ENCODE results near the gene EPC2. TPM values are rescaled to one million over a fixed set of nuclear protein-coding genes. Genes with fewer than 3 reads are reported as not detected.
"Not testable (repeated sequence)": the region's sequence is repeated elsewhere in the genome, so short reads cannot be mapped to it uniquely, and the experiment has no call there.

Gene EPC2
- total and polyA plus RNA-seq, 2 donors: 14.8 to 22.1 TPM

- not testable (repeated sequence) for H3K27me3 ChIP-seq (ENCODE audit: control insufficient read depth in 2 of 2, insufficient read depth in 1 of 2, low read length in 1 of 2); DNase-seq (ENCODE audit: low read depth in 6 of 9, low spot score in 9 of 9); H3K9me3 ChIP-seq (ENCODE audit: control insufficient read depth in 2 of 2, insufficient read depth in 1 of 2, low read length in 1 of 2); H3K27ac ChIP-seq (ENCODE audit: low read depth in 1 of 2, low read length in 1 of 2); H3K36me3 ChIP-seq (ENCODE audit: control insufficient read depth in 2 of 2, insufficient read depth in 2 of 2, low read length in 1 of 2); H3K4me3 ChIP-seq (ENCODE audit: low read length in 2 of 2); H3K4me1 ChIP-seq (ENCODE audit: control insufficient read depth in 2 of 2, insufficient read depth in 2 of 2, low read length in 2 of 2)
- WGBS: 97% methylated on average over 31 of the region's 31 CpGs
These were observed 34.0 kb downstream of the EPC2 start for GRCh38 chr2:148678302-148679179.

GRCh38 chr2:148680462-148680861 lies 35.9 kb downstream of the EPC2 start:
- H3K4me3 ChIP-seq (ENCODE audit: low read length in 2 of 2): no peak overlapping the region
- no peaks in the 10 kb centered on the region for H3K36me3 ChIP-seq (ENCODE audit: control insufficient read depth in 2 of 2, insufficient read depth in 2 of 2, low read length in 1 of 2)
- no peak overlapping the region for H3K27ac ChIP-seq (ENCODE audit: low read depth in 1 of 2, low read length in 1 of 2)
- H3K27me3 ChIP-seq (ENCODE audit: control insufficient read depth in 2 of 2, insufficient read depth in 1 of 2, low read length in 1 of 2): no peaks in the 10 kb centered on the region
- H3K9me3 ChIP-seq (ENCODE audit: control insufficient read depth in 2 of 2, insufficient read depth in 1 of 2, low read length in 1 of 2): no peaks in the 10 kb centered on the region
- 96% methylated on average over 3 of the region's 3 CpGs for WGBS
- no peaks in the 10 kb centered on the region for H3K4me1 ChIP-seq (ENCODE audit: control insufficient read depth in 2 of 2, insufficient read depth in 2 of 2, low read length in 2 of 2)
- no peak for DNase-seq (ENCODE audit: low read depth in 6 of 9, low spot score in 9 of 9)

GRCh38 chr2:148681443-148681842 lies 36.9 kb downstream of the EPC2 start:
- no peaks in the 10 kb centered on the region for H3K9me3 ChIP-seq (ENCODE audit: control insufficient read depth in 2 of 2, insufficient read depth in 1 of 2, low read length in 1 of 2)
- no peaks in the 10 kb centered on the region for H3K4me1 ChIP-seq (ENCODE audit: control insufficient read depth in 2 of 2, insufficient read depth in 2 of 2, low read length in 2 of 2)
- no peaks in the 10 kb centered on the region for H3K27me3 ChIP-seq (ENCODE audit: control insufficient read depth in 2 of 2, insufficient read depth in 1 of 2, low read length in 1 of 2)
- H3K4me3 ChIP-seq (ENCODE audit: low read length in 2 of 2): no peak overlapping the region
- no peak overlapping the region for H3K27ac ChIP-seq (ENCODE audit: low read depth in 1 of 2, low read length in 1 of 2)
- DNase-seq (ENCODE audit: low read depth in 6 of 9, low spot score in 9 of 9): no peak
- WGBS: 99% methylated on average over 5 of the region's 5 CpGs
- no peaks in the 10 kb centered on the region for H3K36me3 ChIP-seq (ENCODE audit: control insufficient read depth in 2 of 2, insufficient read depth in 2 of 2, low read length in 1 of 2)

GRCh38 chr2:148681862-148682261 lies 37.3 kb downstream of the EPC2 start:
- not testable (repeated sequence) for H3K27ac ChIP-seq (ENCODE audit: low read depth in 1 of 2, low read length in 1 of 2); H3K4me1 ChIP-seq (ENCODE audit: control insufficient read depth in 2 of 2, insufficient read depth in 2 of 2, low read length in 2 of 2); DNase-seq (ENCODE audit: low read depth in 6 of 9, low spot score in 9 of 9); H3K9me3 ChIP-seq (ENCODE audit: control insufficient read depth in 2 of 2, insufficient read depth in 1 of 2, low read length in 1 of 2); H3K36me3 ChIP-seq (ENCODE audit: control insufficient read depth in 2 of 2, insufficient read depth in 2 of 2, low read length in 1 of 2); H3K4me3 ChIP-seq (ENCODE audit: low read length in 2 of 2); H3K27me3 ChIP-seq (ENCODE audit: control insufficient read depth in 2 of 2, insufficient read depth in 1 of 2, low read length in 1 of 2)
- WGBS: 96% methylated on average over 5 of the region's 6 CpGs

GRCh38 chr2:148684507-148684906 lies 40.0 kb downstream of the EPC2 start:
- Histone ChIP-seq H3K9me3 (ENCODE audit: control insufficient read depth in 2 of 2, insufficient read depth in 1 of 2, low read length in 1 of 2) (no peaks in the 10 kb centered on the region), H3K36me3 (ENCODE audit: control insufficient read depth in 2 of 2, insufficient read depth in 2 of 2, low read length in 1 of 2) (no peaks in the 10 kb centered on the region), H3K4me1 (ENCODE audit: control insufficient read depth in 2 of 2, insufficient read depth in 2 of 2, low read length in 2 of 2) (no peaks in the 10 kb centered on the region), H3K27me3 (ENCODE audit: control insufficient read depth in 2 of 2, insufficient read depth in 1 of 2, low read length in 1 of 2) (no peaks in the 10 kb centered on the region), H3K27ac (ENCODE audit: low read depth in 1 of 2, low read length in 1 of 2) (peak overlapping the region in 1 of 2 donors; percentile 18), H3K4me3 (ENCODE audit: low read length in 2 of 2) (no peak overlapping the region)
- DNase-seq (ENCODE audit: low read depth in 6 of 9, low spot score in 9 of 9): no peak
- WGBS: 98% methylated on average over 6 of the region's 6 CpGs

GRCh38 chr2:148687543-148687942 lies 43.0 kb downstream of the EPC2 start:
- H3K9me3 ChIP-seq (ENCODE audit: control insufficient read depth in 2 of 2, insufficient read depth in 1 of 2, low read length in 1 of 2): no peaks in the 10 kb centered on the region
- H3K36me3 ChIP-seq (ENCODE audit: control insufficient read depth in 2 of 2, insufficient read depth in 2 of 2, low read length in 1 of 2): peaks cover 4 to 17% of the 10 kb centered on the region in 2 donors
- no peak for DNase-seq (ENCODE audit: low read depth in 6 of 9, low spot score in 9 of 9)
- H3K27me3 ChIP-seq (ENCODE audit: control insufficient read depth in 2 of 2, insufficient read depth in 1 of 2, low read length in 1 of 2): no peaks in the 10 kb centered on the region
- H3K4me1 ChIP-seq (ENCODE audit: control insufficient read depth in 2 of 2, insufficient read depth in 2 of 2, low read length in 2 of 2): no peaks in the 10 kb centered on the region
- 95% methylated on average over 3 of the region's 3 CpGs for WGBS
- H3K27ac ChIP-seq (ENCODE audit: low read depth in 1 of 2, low read length in 1 of 2): no peak overlapping the region
- H3K4me3 ChIP-seq (ENCODE audit: low read length in 2 of 2): no peak overlapping the region

GRCh38 chr2:148688011-148688410 lies 43.5 kb downstream of the EPC2 start:
- not testable (repeated sequence) for H3K4me3 ChIP-seq (ENCODE audit: low read length in 2 of 2); H3K9me3 ChIP-seq (ENCODE audit: control insufficient read depth in 2 of 2, insufficient read depth in 1 of 2, low read length in 1 of 2); DNase-seq (ENCODE audit: low read depth in 6 of 9, low spot score in 9 of 9); H3K4me1 ChIP-seq (ENCODE audit: control insufficient read depth in 2 of 2, insufficient read depth in 2 of 2, low read length in 2 of 2); H3K27me3 ChIP-seq (ENCODE audit: control insufficient read depth in 2 of 2, insufficient read depth in 1 of 2, low read length in 1 of 2); H3K27ac ChIP-seq (ENCODE audit: low read depth in 1 of 2, low read length in 1 of 2)
- H3K36me3 ChIP-seq (ENCODE audit: control insufficient read depth in 2 of 2, insufficient read depth in 2 of 2, low read length in 1 of 2): peaks cover 4 to 17% of the 10 kb centered on the region in 2 donors

- 95% methylated on average over 2 of the region's 2 CpGs for WGBS
- H3K27me3 ChIP-seq (ENCODE audit: control insufficient read depth in 2 of 2, insufficient read depth in 1 of 2, low read length in 1 of 2): no peaks in the 10 kb centered on the region
These were observed 52.4 kb downstream of the EPC2 start for GRCh38 chr2:148696985-148697384.

GRCh38 chr2:148699830-148700229 lies 55.3 kb downstream of the EPC2 start:
- 98% methylated on average over 4 of the region's 4 CpGs for WGBS
- peaks cover 12 to 30% of the 10 kb centered on the region in 2 donors for H3K36me3 ChIP-seq (ENCODE audit: control insufficient read depth in 2 of 2, insufficient read depth in 2 of 2, low read length in 1 of 2)
- no peak overlapping the region for H3K27ac ChIP-seq (ENCODE audit: low read depth in 1 of 2, low read length in 1 of 2)
- H3K4me1 ChIP-seq (ENCODE audit: control insufficient read depth in 2 of 2, insufficient read depth in 2 of 2, low read length in 2 of 2): no peaks in the 10 kb centered on the region
- DNase-seq (ENCODE audit: low read depth in 6 of 9, low spot score in 9 of 9): no peak
- no peak overlapping the region for H3K4me3 ChIP-seq (ENCODE audit: low read length in 2 of 2)
- no peaks in the 10 kb centered on the region for H3K9me3 ChIP-seq (ENCODE audit: control insufficient read depth in 2 of 2, insufficient read depth in 1 of 2, low read length in 1 of 2)
- H3K27me3 ChIP-seq (ENCODE audit: control insufficient read depth in 2 of 2, insufficient read depth in 1 of 2, low read length in 1 of 2): no peaks in the 10 kb centered on the region

More at GRCh38 chr2:148696985-148697384, 52.4 kb downstream of the EPC2 start:
- no peaks in the 10 kb centered on the region for H3K4me1 ChIP-seq (ENCODE audit: control insufficient read depth in 2 of 2, insufficient read depth in 2 of 2, low read length in 2 of 2)
- peaks cover 10 to 36% of the 10 kb centered on the region in 2 donors for H3K36me3 ChIP-seq (ENCODE audit: control insufficient read depth in 2 of 2, insufficient read depth in 2 of 2, low read length in 1 of 2)
- no peak overlapping the region for H3K27ac ChIP-seq (ENCODE audit: low read depth in 1 of 2, low read length in 1 of 2)
- no peak for DNase-seq (ENCODE audit: low read depth in 6 of 9, low spot score in 9 of 9)
- no peaks in the 10 kb centered on the region for H3K9me3 ChIP-seq (ENCODE audit: control insufficient read depth in 2 of 2, insufficient read depth in 1 of 2, low read length in 1 of 2)
- no peak overlapping the region for H3K4me3 ChIP-seq (ENCODE audit: low read length in 2 of 2)

Measured in thymus (tissue), 11 donors.